OCI-LY3 (cell line): ENCODE data around the gene CCDC160.

ENCODE experiments used
- H2AFZ ChIP-seq: fragments of 200-600, 300-600 bp; shearing (Covaris generic); 2 replicates; pipeline ENCODE4 v1.6.0; 2014; ENCODE audit warnings: antibody characterized with exemption, low read depth, low read length
- H3K27ac ChIP-seq: fragments of 200-600, 300-600 bp; sonication (generic); 2 replicates; pipeline ENCODE4 v1.5.1; 2014; ENCODE audit warnings: mild to moderate bottlenecking, low read length, moderate library complexity, mixed read lengths
- H3K27me3 ChIP-seq: fragments of 200-600, 300-600 bp; sonication (generic); 2 replicates; pipeline ENCODE4 v1.6.1; 2014; ENCODE audit warnings: low read depth, low read length, mixed read lengths
- H3K36me3 ChIP-seq: fragments of 200-600, 300-600 bp; sonication (generic); replicated peaks from 2 replicates; pipeline ENCODE3; 2014; ENCODE audit warnings: low read depth, low read length, mixed read lengths
- H3K4me1 ChIP-seq: fragments of 300-600, 200-600 bp; sonication (generic); 2 replicates; pipeline ENCODE4 v1.6.1; 2014; ENCODE audit warnings: low read length, mixed read lengths
- H3K4me2 ChIP-seq: fragments of 200-600, 300-600 bp; sonication (generic); 2 replicates; pipeline ENCODE4 v1.6.1; 2014; ENCODE audit warnings: low read length, mixed read lengths
- H3K4me3 ChIP-seq: fragments of 300-600, 200-600 bp; sonication (generic); 2 replicates; pipeline ENCODE4 v1.5.1; 2014; ENCODE audit warnings: antibody characterized with exemption, mild to moderate bottlenecking, low read length, moderate library complexity
- H3K79me2 ChIP-seq: fragments of 300-600, 200-600 bp; shearing (Covaris generic); 2 replicates; pipeline ENCODE4 v1.6.1; 2014; ENCODE audit warnings: mild to moderate bottlenecking, low read length, mixed read lengths
- H3K9ac ChIP-seq: fragments of 300-600, 200-600 bp; shearing (Covaris generic); 2 replicates; pipeline ENCODE4 v1.6.0; 2014; ENCODE audit warnings: mild to moderate bottlenecking, low read length, moderate library complexity
- H3K9me3 ChIP-seq: fragments of 200-600, 300-600 bp; shearing (Covaris generic); 2 replicates; pipeline ENCODE4 v1.6.1; 2014; ENCODE audit warnings: low read length, mixed read lengths; ENCODE audit not compliant: insufficient read depth
- H4K20me1 ChIP-seq: fragments of 200-600, 300-600 bp; sonication (generic); 2 replicates; pipeline ENCODE4 v1.6.1; 2016; ENCODE audit warnings: low read length, mixed read lengths; ENCODE audit not compliant: insufficient read depth
- EZH2phosphoT487 ChIP-seq: fragments of 200-600 bp; shearing (Covaris generic); IDR thresholded peaks from 2 replicates; pipeline ENCODE4 v1.6.1; 2018; ENCODE audit warnings: antibody characterized with exemption, mixed run types, low read depth
- TF ChIP-seq, protein P1 (sequence below): fragments of 200-600, 300-600 bp; sonication (generic); IDR thresholded peaks from 2 replicates; pipeline ENCODE4 v1.5.1; 2014; ENCODE audit warnings: antibody characterized with exemption, low read length, low read depth

The CCDC160 gene

DNA sequence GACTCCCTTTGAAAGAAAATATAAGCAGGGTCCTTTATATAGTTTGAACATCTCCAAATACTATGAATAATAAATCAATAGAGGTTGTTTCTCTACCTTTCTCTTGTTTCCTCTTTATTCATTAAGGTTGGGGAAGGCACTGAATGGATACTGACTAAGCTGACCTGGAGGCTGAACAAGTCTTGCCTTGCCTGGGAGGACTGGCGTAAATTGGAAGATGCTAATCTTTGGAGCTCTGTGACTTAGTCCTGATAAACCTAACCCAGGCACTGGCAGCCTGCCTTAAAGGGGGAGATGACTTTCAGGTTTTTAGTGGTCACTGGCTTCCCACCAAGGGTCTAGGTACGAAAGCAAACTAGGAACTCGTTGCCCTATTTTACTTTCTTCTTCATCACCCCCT lies 10.5 kb downstream of the CCDC160 start:
- Histone ChIP-seq H3K27me3 (no peaks in the 10 kb centered on the region), H3K36me3 (no peaks in the 10 kb centered on the region), H3K4me1 (peaks cover 9% of the 10 kb centered on the region), H4K20me1 (no peaks in the 10 kb centered on the region), H2AFZ (no peak overlapping the region), H3K4me3 (no peak overlapping the region), H3K4me2 (no peak overlapping the region), H3K9ac (no peak overlapping the region), H3K79me2 (no peaks in the 10 kb centered on the region), H3K27ac (no peak overlapping the region), H3K9me3 (no peaks in the 10 kb centered on the region)
- TF ChIP-seq, protein P1, sequence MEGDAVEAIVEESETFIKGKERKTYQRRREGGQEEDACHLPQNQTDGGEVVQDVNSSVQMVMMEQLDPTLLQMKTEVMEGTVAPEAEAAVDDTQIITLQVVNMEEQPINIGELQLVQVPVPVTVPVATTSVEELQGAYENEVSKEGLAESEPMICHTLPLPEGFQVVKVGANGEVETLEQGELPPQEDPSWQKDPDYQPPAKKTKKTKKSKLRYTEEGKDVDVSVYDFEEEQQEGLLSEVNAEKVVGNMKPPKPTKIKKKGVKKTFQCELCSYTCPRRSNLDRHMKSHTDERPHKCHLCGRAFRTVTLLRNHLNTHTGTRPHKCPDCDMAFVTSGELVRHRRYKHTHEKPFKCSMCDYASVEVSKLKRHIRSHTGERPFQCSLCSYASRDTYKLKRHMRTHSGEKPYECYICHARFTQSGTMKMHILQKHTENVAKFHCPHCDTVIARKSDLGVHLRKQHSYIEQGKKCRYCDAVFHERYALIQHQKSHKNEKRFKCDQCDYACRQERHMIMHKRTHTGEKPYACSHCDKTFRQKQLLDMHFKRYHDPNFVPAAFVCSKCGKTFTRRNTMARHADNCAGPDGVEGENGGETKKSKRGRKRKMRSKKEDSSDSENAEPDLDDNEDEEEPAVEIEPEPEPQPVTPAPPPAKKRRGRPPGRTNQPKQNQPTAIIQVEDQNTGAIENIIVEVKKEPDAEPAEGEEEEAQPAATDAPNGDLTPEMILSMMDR: no peak
- no peak for TF ChIP-seq EZH2phosphoT487

DNA sequence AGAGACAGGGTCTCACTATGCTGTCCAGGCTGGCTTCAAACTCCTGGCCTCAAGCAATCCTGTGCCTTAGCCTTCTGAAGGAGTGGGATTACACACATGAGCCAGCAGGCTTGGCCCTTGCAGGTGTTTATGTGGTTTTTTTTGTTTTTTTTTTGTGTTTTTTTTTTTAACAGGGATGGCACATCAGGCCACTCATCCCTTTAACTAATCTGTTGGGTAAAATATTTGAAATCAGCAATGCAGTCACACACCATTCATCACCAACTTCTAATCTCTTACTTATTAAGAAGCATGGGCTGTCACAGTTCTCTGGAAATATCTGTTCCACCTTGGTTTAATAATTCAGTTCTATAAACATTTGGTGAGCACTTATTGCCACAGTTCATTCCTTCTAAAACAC lies 12.3 kb downstream of the CCDC160 start:
- no peak overlapping the region for H3K4me3 ChIP-seq
- H4K20me1 ChIP-seq: no peaks in the 10 kb centered on the region
- no peak overlapping the region for H2AFZ ChIP-seq
- no peak for TF ChIP-seq EZH2phosphoT487
- TF ChIP-seq, protein P1: no peak
- H3K9me3 ChIP-seq: no peaks in the 10 kb centered on the region
- H3K36me3 ChIP-seq: no peaks in the 10 kb centered on the region
- no peaks in the 10 kb centered on the region for H3K79me2 ChIP-seq
- H3K27ac ChIP-seq: no peak overlapping the region
- no peak overlapping the region for H3K4me2 ChIP-seq
- H3K4me1 ChIP-seq: peaks cover 9% of the 10 kb centered on the region
- H3K27me3 ChIP-seq: no peaks in the 10 kb centered on the region
- no peak overlapping the region for H3K9ac ChIP-seq

DNA sequence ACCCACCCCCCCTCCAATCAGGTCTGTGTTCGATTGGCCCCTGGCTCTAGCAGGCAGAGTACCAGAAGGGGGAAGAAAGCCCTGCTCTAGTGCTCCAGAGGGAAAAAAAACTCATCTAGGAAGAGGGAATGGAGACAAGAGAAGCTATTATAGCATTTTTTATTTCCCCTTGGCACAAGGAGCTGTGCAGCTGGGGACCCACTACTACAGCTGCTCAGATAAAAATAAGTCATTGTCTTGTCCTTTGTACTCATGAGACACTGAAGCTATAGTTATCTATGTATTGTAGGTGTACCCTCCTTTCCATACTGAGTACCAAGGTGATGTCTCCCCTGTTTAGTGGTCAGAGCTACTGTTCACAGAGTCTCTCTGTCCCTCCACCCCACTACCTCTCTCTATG lies 14.3 kb downstream of the CCDC160 start:
- H3K79me2 ChIP-seq: no peaks in the 10 kb centered on the region
- H3K4me2 ChIP-seq: no peak overlapping the region
- no peak overlapping the region for H2AFZ ChIP-seq
- H3K27me3 ChIP-seq: no peaks in the 10 kb centered on the region
- peaks cover 5% of the 10 kb centered on the region for H3K4me1 ChIP-seq
- no peaks in the 10 kb centered on the region for H3K36me3 ChIP-seq
- no peaks in the 10 kb centered on the region for H3K9me3 ChIP-seq
- no peak overlapping the region for H3K4me3 ChIP-seq
- no peak overlapping the region for H3K27ac ChIP-seq
- H3K9ac ChIP-seq: no peak overlapping the region
- no peaks in the 10 kb centered on the region for H4K20me1 ChIP-seq
- no peak for TF ChIP-seq EZH2phosphoT487
- TF ChIP-seq, protein P1: no peak

DNA sequence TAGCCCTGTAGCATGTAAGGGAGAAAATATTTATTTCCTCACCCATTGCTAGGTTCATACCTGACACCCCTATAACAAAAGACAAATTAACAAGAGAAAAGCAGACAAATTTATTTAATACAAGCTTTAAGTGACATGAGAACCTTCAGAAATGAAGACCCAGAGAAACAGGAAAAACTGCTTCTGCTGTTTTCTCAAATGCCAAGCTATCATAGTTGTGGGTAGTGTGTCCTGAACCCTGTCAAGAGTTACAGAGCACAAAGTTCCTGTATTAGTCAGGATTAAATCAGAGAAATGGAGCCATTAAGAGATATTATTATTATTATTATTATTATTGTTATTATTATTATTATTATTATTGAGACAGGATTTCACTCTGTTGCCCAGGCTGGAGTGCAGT lies 17.5 kb downstream of the CCDC160 start:
- Histone ChIP-seq H3K4me2 (no peak overlapping the region), H3K9me3 (no peaks in the 10 kb centered on the region), H3K79me2 (no peaks in the 10 kb centered on the region), H3K36me3 (no peaks in the 10 kb centered on the region), H3K4me1 (no peaks in the 10 kb centered on the region), H3K4me3 (no peak overlapping the region), H2AFZ (no peak overlapping the region), H4K20me1 (no peaks in the 10 kb centered on the region), H3K9ac (no peak overlapping the region), H3K27ac (no peak overlapping the region), H3K27me3 (no peaks in the 10 kb centered on the region)
- no peak for TF ChIP-seq EZH2phosphoT487
- TF ChIP-seq, protein P1: no peak
